Activated T-helper 1 cell treated with anti-CD3 and anti-CD28 coated beads, Interleukin-12 subunit alpha, Interleukin-12 subunit beta, Interleukin-2, Interleukin-4 antibody, amounts not matched to agents 30 ng/mL and 10 ng/mL and 1 ng/mL, durations not matched to agents 14 hours and 24 hours and 36 hours (primary cell): ENCODE measurements around the gene BTN3A1. TPM values are rescaled to one million over a fixed set of nuclear protein-coding genes. Genes with fewer than 3 reads are reported as not detected.
"Not testable (repeated sequence)": the region's sequence is repeated elsewhere in the genome, so short reads cannot be mapped to it uniquely, and the experiment has no call there.

Experiments
- DNase-seq: peaks from one replicate; pipeline ENCODE4 v3.0.0; 2021; ENCODE audit warnings: low spot score
- H3K27ac Mint-ChIP-seq: one replicate; pipeline ENCODE4 v1.8.0; 2021; ENCODE audit warnings: mild to moderate bottlenecking, mixed read lengths
- H3K27me3 Mint-ChIP-seq: one replicate; pipeline ENCODE4 v1.8.0; 2022; ENCODE audit warnings: mild to moderate bottlenecking, moderate library complexity, mixed read lengths; ENCODE audit not compliant: insufficient read depth
- H3K36me3 Mint-ChIP-seq: one replicate; pipeline ENCODE4 v1.8.0; 2021; ENCODE audit warnings: low read depth, mixed read lengths
- H3K4me1 Mint-ChIP-seq: one replicate; pipeline ENCODE4 v1.8.0; 2021; ENCODE audit warnings: low read depth, mixed read lengths
- H3K4me3 Mint-ChIP-seq: one replicate; pipeline ENCODE4 v1.8.0; 2021; ENCODE audit warnings: mild to moderate bottlenecking, moderate library complexity, mixed read lengths
- H3K9me3 Mint-ChIP-seq: one replicate; pipeline ENCODE4 v1.8.0; 2021; ENCODE audit warnings: mixed read lengths
- intact Hi-C: fragments of 100-400 bp; cut with micrococcal nuclease; formaldehyde crosslinking; loops from one replicate; pipeline ENCODE4 v1.15.1; 2024
- total RNA-seq: library from RNA; stranded (reverse); gene quantifications from 2 replicates; pipeline ENCODE4 v1.2.3, GENCODE V29; 2022

BTN3A1 gene
- total RNA-seq, 1 donor from 2014 or later: 30.6 TPM

DNA sequence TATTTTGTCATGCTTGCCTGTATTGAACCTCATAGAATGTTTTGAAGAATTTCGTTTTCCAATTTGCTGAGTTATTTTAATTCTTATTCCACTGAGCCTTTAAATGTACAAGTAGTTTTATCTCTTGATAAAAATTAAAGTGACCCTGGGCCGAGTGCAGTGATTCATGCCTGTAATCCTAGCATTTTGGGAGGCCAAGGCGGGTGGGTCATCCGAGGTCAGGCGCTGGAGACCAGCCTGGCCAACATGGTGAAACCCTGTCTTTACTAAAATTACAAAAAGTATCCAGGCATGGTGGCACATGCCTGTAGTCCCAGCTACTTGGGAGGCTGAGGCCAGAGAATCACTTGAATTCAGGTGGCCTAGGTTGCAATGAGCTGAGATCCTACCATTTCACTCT is 59.3 kb downstream of the BTN3A1 start:
- H3K27ac Mint-ChIP-seq, H3K4me3 Mint-ChIP-seq, H3K9me3 Mint-ChIP-seq, intact Hi-C loops, DNase-seq, H3K27me3 Mint-ChIP-seq: not testable (repeated sequence)
- peaks cover 78% of the 10 kb centered on the region for H3K4me1 Mint-ChIP-seq
- peaks cover 69% of the 10 kb centered on the region for H3K36me3 Mint-ChIP-seq

DNA sequence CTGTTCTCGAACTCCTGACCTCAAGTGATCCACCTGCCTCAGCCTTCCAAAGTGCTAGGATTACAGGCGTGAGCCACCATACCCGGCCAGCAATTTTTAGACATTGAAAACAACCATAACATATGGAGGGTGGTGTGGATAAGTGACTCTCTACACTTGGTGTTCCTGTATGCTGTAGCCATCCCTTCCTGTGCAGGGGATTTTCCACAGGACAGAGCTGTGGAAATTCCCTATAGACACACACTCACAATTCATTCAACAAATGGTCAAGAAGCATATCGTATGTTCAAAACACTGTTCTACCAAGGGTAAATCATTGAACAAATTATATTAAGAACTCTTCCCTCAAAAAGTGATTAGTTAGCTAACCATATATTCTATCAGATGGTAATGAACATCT is 61.9 kb downstream of the BTN3A1 start:
- Mint-ChIP-seq H3K27me3 (peaks cover 1% of the 10 kb centered on the region), H3K4me1 (peaks cover 60% of the 10 kb centered on the region), H3K36me3 (peaks cover 84% of the 10 kb centered on the region), H3K27ac (peak overlapping the region; percentile 13), H3K4me3 (no peak overlapping the region), H3K9me3 (no peaks in the 10 kb centered on the region)
- DNase-seq: no peak
- intact Hi-C loops: no loop called here

DNA sequence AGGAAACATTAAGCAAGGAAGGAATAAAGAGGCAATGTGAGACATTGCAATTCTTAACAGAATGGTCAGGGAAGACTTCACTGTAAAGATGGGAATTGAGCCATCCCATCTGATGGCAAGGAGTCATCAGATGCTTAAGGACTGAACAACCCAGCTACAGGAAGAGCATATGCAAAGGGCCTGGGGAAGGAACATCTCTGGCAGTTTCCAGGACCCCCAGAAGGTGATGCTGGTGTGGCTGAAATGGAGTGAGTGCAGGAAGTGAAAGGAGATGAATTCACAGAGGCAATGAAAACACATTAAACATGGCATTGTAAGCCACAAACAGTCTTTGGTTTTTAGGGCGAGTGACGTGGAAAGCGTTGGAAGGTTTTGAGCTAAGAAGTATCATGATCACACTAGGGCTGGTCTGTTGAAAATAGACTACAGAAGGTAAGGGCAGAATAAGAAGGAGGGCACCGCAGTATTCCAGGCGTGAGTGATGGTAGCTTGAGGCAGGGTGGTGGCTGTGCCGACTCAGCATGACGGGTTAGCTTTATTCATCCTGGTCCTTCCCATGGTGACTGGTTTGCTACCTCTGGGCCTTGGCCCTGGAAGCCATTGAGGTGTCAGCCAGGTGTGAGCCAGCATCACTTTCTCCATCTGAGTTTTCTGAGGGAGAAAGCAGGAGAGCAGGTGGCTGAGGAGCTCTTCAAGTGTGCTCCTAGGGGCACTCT is 62.5 kb downstream of the BTN3A1 start:
- H3K4me1 Mint-ChIP-seq: peaks cover 54% of the 10 kb centered on the region
- H3K9me3 Mint-ChIP-seq: no peaks in the 10 kb centered on the region
- intact Hi-C loops: no loop called here
- peak overlapping the region; percentile 13 for H3K27ac Mint-ChIP-seq
- no peak overlapping the region for H3K4me3 Mint-ChIP-seq
- peaks cover 1% of the 10 kb centered on the region for H3K27me3 Mint-ChIP-seq
- no peak for DNase-seq
- H3K36me3 Mint-ChIP-seq: peaks cover 82% of the 10 kb centered on the region

Other genes with a start within 250 kb of the BTN3A1 start
- 45.3 and 51.8 TPM in 2 replicates for gene BTN3A2, start 37.1 kb upstream of the BTN3A1 start, total RNA-seq
- 21.7 and 25.4 TPM in 2 replicates for gene BTN2A2, start 19.2 kb upstream of the BTN3A1 start, total RNA-seq
- 30.7 and 32.5 TPM in 2 replicates for gene BTN3A3, start 38.2 kb downstream of the BTN3A1 start, total RNA-seq
- 19.9 TPM in 2 replicates for gene BTN2A1, start 55.7 kb downstream of the BTN3A1 start, total RNA-seq
- not detected in 2 replicates for gene BTN1A1, start 98.0 kb downstream of the BTN3A1 start, total RNA-seq
- gene HMGN4, start 136.1 kb downstream of the BTN3A1 start, total RNA-seq: 77.6 and 86.8 TPM in 2 replicates
- gene ABT1, start 194.7 kb downstream of the BTN3A1 start, total RNA-seq: 32.6 and 32.9 TPM in 2 replicates